Fibroblast of lung (primary cell): Measurements from ENCODE around the gene COG4. TPM values are rescaled to one million over a fixed set of nuclear protein-coding genes. Genes with fewer than 3 reads are reported as not detected.

Experiments
- DNase-seq, 2 donors: peaks; one replicate each; pipeline versions ENCODE4 v3.0.0 to v3.0.0-alpha.2; 2010; ENCODE audit warnings: low read depth in 2 of 2
- H2AFZ ChIP-seq: 2 replicates; pipeline ENCODE4 v1.5.1; 2012; ENCODE audit warnings: low read length, control low read depth, inconsistent platforms
- H3K27ac ChIP-seq: 2 replicates; pipeline ENCODE4 v1.5.1; 2011; ENCODE audit warnings: low read length, control low read depth; ENCODE audit not compliant: insufficient read depth
- H3K27me3 ChIP-seq: 2 replicates; pipeline ENCODE4 v1.5.1; 2011; ENCODE audit warnings: mild to moderate bottlenecking, low read length; ENCODE audit not compliant: control insufficient read depth, insufficient read depth
- H3K36me3 ChIP-seq: 2 replicates; pipeline ENCODE4 v1.5.1; 2011; ENCODE audit warnings: low read length; ENCODE audit not compliant: control insufficient read depth, insufficient read depth
- H3K4me1 ChIP-seq: 2 replicates; pipeline ENCODE4 v1.5.1; 2011; ENCODE audit warnings: low read length; ENCODE audit not compliant: control insufficient read depth, insufficient read depth; ENCODE audit errors: extremely low read depth
- H3K4me2 ChIP-seq: 2 replicates; pipeline ENCODE4 v1.5.1; 2011; ENCODE audit warnings: low read length, control low read depth; ENCODE audit not compliant: insufficient read depth; ENCODE audit errors: extremely low read depth
- H3K4me3 ChIP-seq, 4 experiments: fragments of 200-600 bp in 1 of 4; sonication (generic) in 1 of 4; replicated peaks in 1 of 4; 2 replicates each; pipeline ENCODE4 v1.5.1; 2011 to 2016; ENCODE audit warnings: low read length in 4 of 4, low read depth in 3 of 4, mild to moderate bottlenecking in 3 of 4, control low read depth in 2 of 4, inconsistent platforms in 1 of 4, mixed read lengths in 1 of 4; ENCODE audit not compliant: insufficient read depth in 1 of 4; ENCODE audit errors: control extremely low read depth in 1 of 4
- H3K79me2 ChIP-seq: 2 replicates; pipeline ENCODE4 v1.5.1; 2012; ENCODE audit warnings: mild to moderate bottlenecking, low read length, inconsistent platforms; ENCODE audit not compliant: control insufficient read depth, insufficient read depth
- H3K9ac ChIP-seq: 2 replicates; pipeline ENCODE4 v1.5.1; 2011; ENCODE audit warnings: mild to moderate bottlenecking, low read length, control low read depth; ENCODE audit not compliant: insufficient read depth
- H3K9me3 ChIP-seq: 2 replicates; pipeline ENCODE4 v1.5.1; 2012; ENCODE audit warnings: low read depth, low read length; ENCODE audit not compliant: control insufficient read depth, insufficient read depth
- H4K20me1 ChIP-seq: 2 replicates; pipeline ENCODE4 v1.5.1; 2011; ENCODE audit warnings: low read length; ENCODE audit not compliant: control insufficient read depth, insufficient read depth; ENCODE audit errors: extremely low read depth
- EZH2 ChIP-seq: IDR thresholded peaks from 2 replicates; pipeline ENCODE4 v1.5.1; 2012; ENCODE audit warnings: low read length, control low read depth, mild to moderate bottlenecking; ENCODE audit errors: missing control alignments
- polyA plus RNA-seq, 2 donors: library from polyadenylated mRNA; depleted of rRNA in 1 of 2; stranded (reverse) in 1 of 2; unstranded in 1 of 2; fragments of >200 nt; gene quantifications; 2 replicates each; pipeline ENCODE4 v1.2.1, GENCODE V29; 2011 to 2012; ENCODE audit warnings: missing spikeins in 1 of 2
- total RNA-seq: library from RNA; depleted of rRNA; stranded (reverse); fragments of >200 nt; gene quantifications from 2 replicates; pipeline ENCODE4 v1.2.1, GENCODE V29; 2014
- TF ChIP-seq, protein P1 (sequence below), 2 donors: IDR thresholded peaks in 1 of 2; conservative IDR thresholded peaks in 1 of 2; 1 replicate in 1 of 2; 2 replicates in 1 of 2; pipeline ENCODE4 v1.5.1; 2011 to 2012; ENCODE audit warnings: low read length in 2 of 2, control low read depth in 1 of 2, inconsistent platforms in 1 of 2, low read depth in 1 of 2, mild to moderate bottlenecking in 1 of 2

The COG4 gene
- total and polyA plus RNA-seq, 2 donors (not counting 1 experiment from before 2014, with no cell fraction given): 36.2 to 117 TPM

GRCh38 chr16:70470141-70470926, 53.0 kb downstream of the COG4 start:
- Histone ChIP-seq H2AFZ (no peak overlapping the region), H3K9ac (no peak overlapping the region), H3K27ac (no peak overlapping the region), H3K36me3 (no peaks in the 10 kb centered on the region), H3K27me3 (no peaks in the 10 kb centered on the region), H3K4me2 (no peak overlapping the region), H3K4me1 (no peaks in the 10 kb centered on the region), H3K79me2 (no peaks in the 10 kb centered on the region), H3K4me3 (no peak overlapping the region), H3K9me3 (no peaks in the 10 kb centered on the region), H4K20me1 (no peaks in the 10 kb centered on the region)
- TF ChIP-seq EZH2: no peak
- TF ChIP-seq, protein P1, sequence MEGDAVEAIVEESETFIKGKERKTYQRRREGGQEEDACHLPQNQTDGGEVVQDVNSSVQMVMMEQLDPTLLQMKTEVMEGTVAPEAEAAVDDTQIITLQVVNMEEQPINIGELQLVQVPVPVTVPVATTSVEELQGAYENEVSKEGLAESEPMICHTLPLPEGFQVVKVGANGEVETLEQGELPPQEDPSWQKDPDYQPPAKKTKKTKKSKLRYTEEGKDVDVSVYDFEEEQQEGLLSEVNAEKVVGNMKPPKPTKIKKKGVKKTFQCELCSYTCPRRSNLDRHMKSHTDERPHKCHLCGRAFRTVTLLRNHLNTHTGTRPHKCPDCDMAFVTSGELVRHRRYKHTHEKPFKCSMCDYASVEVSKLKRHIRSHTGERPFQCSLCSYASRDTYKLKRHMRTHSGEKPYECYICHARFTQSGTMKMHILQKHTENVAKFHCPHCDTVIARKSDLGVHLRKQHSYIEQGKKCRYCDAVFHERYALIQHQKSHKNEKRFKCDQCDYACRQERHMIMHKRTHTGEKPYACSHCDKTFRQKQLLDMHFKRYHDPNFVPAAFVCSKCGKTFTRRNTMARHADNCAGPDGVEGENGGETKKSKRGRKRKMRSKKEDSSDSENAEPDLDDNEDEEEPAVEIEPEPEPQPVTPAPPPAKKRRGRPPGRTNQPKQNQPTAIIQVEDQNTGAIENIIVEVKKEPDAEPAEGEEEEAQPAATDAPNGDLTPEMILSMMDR (conservative IDR thresholded peaks at IDR 0.05 in 1 of 2, IDR thresholded peaks at IDR 0.05 in 1 of 2; ENCODE audit: low read depth in 1 of 2, low read length in 2 of 2): no peak
- no peak for DNase-seq

DNA sequence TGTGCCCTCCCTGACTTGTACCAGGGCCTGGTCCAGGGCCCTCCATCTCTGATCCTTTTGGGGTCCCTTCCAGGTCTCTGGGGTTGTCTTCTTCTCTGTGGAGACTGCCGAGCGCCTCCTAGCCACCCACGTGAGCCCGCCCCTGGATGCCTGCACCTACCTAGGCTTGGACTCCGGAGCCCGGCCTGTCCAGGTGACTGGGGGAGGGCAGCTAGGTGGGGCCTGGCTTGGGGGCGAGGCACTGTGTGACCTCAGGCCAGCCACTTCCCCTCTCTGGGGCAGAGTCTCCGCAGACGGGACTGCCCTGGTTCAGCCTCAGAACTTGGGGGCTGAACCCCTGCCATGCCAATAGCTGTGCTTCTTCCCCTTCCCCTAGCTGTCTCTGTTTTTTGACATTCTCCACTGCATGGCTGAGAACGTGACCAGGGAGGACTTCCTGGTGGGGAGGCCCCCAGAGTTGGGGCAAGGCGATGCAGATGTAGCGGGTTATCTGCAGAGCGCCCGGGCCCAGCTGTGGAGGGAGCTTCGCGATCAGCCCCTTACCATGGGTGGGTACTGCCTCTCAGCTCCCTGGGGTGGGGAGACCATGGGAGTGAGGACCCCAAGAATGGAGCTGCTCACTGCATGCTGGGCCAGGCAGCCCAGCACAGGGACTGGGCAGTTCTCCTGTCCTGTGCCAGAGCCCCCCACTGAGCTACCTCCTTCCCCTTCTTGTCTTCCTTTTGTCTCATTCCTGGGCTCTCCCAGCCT, 54.4 kb downstream of the COG4 start:
- Histone ChIP-seq H3K9ac (no peak overlapping the region), H4K20me1 (no peaks in the 10 kb centered on the region), H3K4me3 (no peak overlapping the region), H2AFZ (no peak overlapping the region), H3K27me3 (no peaks in the 10 kb centered on the region), H3K4me1 (no peaks in the 10 kb centered on the region), H3K9me3 (no peaks in the 10 kb centered on the region), H3K4me2 (no peak overlapping the region), H3K79me2 (no peaks in the 10 kb centered on the region), H3K36me3 (peaks cover 2% of the 10 kb centered on the region), H3K27ac (no peak overlapping the region)
- DNase-seq: no peak
- no peak for TF ChIP-seq EZH2
- TF ChIP-seq, protein P1 (conservative IDR thresholded peaks at IDR 0.05 in 1 of 2, IDR thresholded peaks at IDR 0.05 in 1 of 2; ENCODE audit: low read depth in 1 of 2, low read length in 2 of 2): no peak

- no peak for TF ChIP-seq EZH2
- TF ChIP-seq, protein P1 (conservative IDR thresholded peaks at IDR 0.05 in 1 of 2, IDR thresholded peaks at IDR 0.05 in 1 of 2; ENCODE audit: low read depth in 1 of 2, low read length in 2 of 2): no peak
- H2AFZ ChIP-seq: no peak overlapping the region
- no peak overlapping the region for H3K4me2 ChIP-seq
- H3K4me1 ChIP-seq: no peaks in the 10 kb centered on the region
- H3K79me2 ChIP-seq: no peaks in the 10 kb centered on the region
- no peak for DNase-seq
- H3K36me3 ChIP-seq: peaks cover 3% of the 10 kb centered on the region
- H3K4me3 ChIP-seq: no peak overlapping the region
- H3K9me3 ChIP-seq: no peaks in the 10 kb centered on the region
- H4K20me1 ChIP-seq: no peaks in the 10 kb centered on the region
- H3K27ac ChIP-seq: no peak overlapping the region
- H3K9ac ChIP-seq: no peak overlapping the region
- H3K27me3 ChIP-seq: no peaks in the 10 kb centered on the region
These were observed 55.7 kb downstream of the COG4 start for GRCh38 chr16:70467608-70468007.
